Activated CD4-positive, alpha-beta T cell treated with anti-CD3 and anti-CD28 coated beads, Interleukin-2, amount 10 ng/mL, durations not matched to agents 7 days and 5 days (primary cell): ENCODE measurements around the gene TENM3. TPM values are rescaled to one million over a fixed set of nuclear protein-coding genes. Genes with fewer than 3 reads are reported as not detected.

Experiments used
- CTCF ChIA-PET: fragments of 350-600 bp; sonication (Branson Sonifier 250); formaldehyde crosslinking; loops from one replicate; lab custom pipeline; 2021; ENCODE audit warnings: antibody characterized with exemption; lab: Charles Lee
- POLR2A ChIA-PET: fragments of 350-600 bp; sonication (Branson Sonifier 250); formaldehyde crosslinking; loops from one replicate; lab custom pipeline; 2021; ENCODE audit warnings: antibody characterized with exemption; lab: Charles Lee
- DNase-seq: peaks from one replicate; pipeline ENCODE4 v3.0.0-alpha.2; 2020
- H3K27ac Mint-ChIP-seq: one replicate; pipeline ENCODE4 v1.8.0; 2021; ENCODE audit warnings: mild to moderate bottlenecking, moderate library complexity, mixed read lengths
- H3K27me3 Mint-ChIP-seq: one replicate; pipeline ENCODE4 v1.8.0; 2021; ENCODE audit warnings: mixed read lengths
- H3K36me3 Mint-ChIP-seq: one replicate; pipeline ENCODE4 v1.8.0; 2021; ENCODE audit warnings: low read depth, mixed read lengths
- H3K4me1 Mint-ChIP-seq: one replicate; pipeline ENCODE4 v1.8.0; 2021; ENCODE audit warnings: mixed read lengths
- H3K4me3 Mint-ChIP-seq: one replicate; pipeline ENCODE4 v1.8.0; 2021; ENCODE audit warnings: mild to moderate bottlenecking, moderate library complexity, mixed read lengths
- H3K9me3 Mint-ChIP-seq: one replicate; pipeline ENCODE4 v1.8.0; 2021; ENCODE audit warnings: mixed read lengths
- total RNA-seq, 2 experiments: library from RNA; stranded (reverse); gene quantifications; one replicate each; pipeline ENCODE4 v1.2.3, GENCODE V29; 2021

TENM3 gene
- total RNA-seq, 2 experiments from 2014 or later = not detected

DNA sequence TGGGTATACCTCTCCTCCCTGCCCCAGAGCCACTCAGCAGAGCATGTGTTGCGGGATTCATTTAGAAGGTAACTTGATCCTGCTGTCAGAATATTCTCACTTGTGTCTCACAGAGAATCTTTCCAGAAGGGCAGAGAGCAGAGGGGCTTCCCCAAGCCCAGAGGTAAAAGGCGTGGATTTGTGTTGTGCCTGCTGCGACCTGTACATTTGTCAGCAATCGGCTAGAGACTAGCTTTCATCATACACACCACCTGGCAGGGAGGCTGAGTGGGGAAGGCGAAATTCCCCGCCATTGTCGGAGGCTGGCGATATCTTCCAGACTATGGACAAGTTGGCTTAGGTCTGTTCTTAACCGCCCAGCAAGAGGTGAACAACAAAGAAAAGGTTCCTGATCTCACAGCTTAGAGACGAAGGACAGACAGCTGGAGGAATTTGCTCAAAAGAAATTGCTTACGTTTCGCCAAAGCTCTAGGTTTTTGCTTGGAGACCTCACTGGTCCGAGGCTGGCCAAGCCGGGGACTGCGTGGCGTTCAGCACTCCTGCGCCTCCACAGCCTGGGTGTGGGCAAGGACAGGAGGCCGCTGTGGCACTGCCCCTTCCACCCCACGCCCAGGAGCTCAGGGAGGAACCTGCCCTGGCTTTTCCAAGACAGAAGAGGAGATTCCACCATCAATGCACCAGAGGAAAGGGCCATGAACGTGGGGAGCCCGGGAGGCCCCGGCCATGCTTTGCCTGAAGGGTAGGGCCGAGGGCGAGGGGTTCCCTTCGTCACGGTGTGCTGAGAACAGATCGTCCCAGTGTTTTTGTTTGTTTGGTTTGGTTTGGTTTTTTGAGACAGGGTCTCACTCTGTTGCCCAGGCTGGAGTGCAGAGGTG is 604.6 kb downstream of the TENM3 start:
- Mint-ChIP-seq H3K27me3 (no peaks in the 10 kb centered on the region), H3K27ac (no peak overlapping the region), H3K36me3 (no peaks in the 10 kb centered on the region), H3K9me3 (peaks cover 3% of the 10 kb centered on the region), H3K4me3 (no peak overlapping the region), H3K4me1 (no peaks in the 10 kb centered on the region)
- POLR2A ChIA-PET = no interaction called here
- DNase-seq = no peak
- CTCF ChIA-PET = interaction anchor here (0.6 kb wide), 1 partner anchor 442 kb away, joined by 3 read pairs; no protein-coding TSS in a partner anchor

DNA sequence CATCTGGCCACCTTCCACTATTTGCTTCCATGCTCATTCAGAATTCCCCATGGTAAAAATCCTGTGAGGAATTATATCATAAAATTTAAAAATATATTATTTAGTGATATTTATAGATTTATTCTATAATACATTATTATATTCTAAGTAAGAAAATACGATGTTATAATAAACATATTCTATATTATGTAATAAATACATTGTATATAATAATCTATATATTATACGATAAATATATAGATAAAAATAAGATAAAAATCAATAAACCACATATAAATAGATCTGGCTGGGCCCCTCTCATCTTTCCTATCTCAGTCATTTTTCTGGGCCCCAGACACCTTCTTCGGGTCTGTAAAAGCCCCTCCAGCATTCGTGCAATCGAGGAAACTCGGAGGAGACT is 605.5 kb downstream of the TENM3 start:
- ChIA-PET POLR2A (no interaction called here), CTCF (no interaction called here)
- no peak overlapping the region for H3K27ac Mint-ChIP-seq
- H3K36me3 Mint-ChIP-seq = no peaks in the 10 kb centered on the region
- no peaks in the 10 kb centered on the region for H3K27me3 Mint-ChIP-seq
- H3K9me3 Mint-ChIP-seq = peaks cover 3% of the 10 kb centered on the region
- DNase-seq = no peak
- H3K4me1 Mint-ChIP-seq = no peaks in the 10 kb centered on the region
- H3K4me3 Mint-ChIP-seq = no peak overlapping the region
